GM18951 (cell line): ENCODE data around the gene DOCK9.

Experiments
- POLR2A ChIP-seq: IDR thresholded peaks from 4 replicates; pipeline ENCODE4 v1.6.1; 2011; ENCODE audit warnings: mild to moderate bottlenecking; ENCODE audit not compliant: insufficient read length, insufficient read depth; ENCODE audit errors: extremely low read depth
- in situ Hi-C: fragments of 300-500 bp; cut with MboI; formaldehyde crosslinking; loops from one replicate; pipeline ENCODE4 v1.12.0; 2022; ENCODE audit warnings: low sequenced_read_pairs, mixed read lengths, inconsistent platforms; ENCODE audit not compliant: unreplicated experiment

Gene DOCK9

GRCh38 chr13:98776644-98777043 lies 201.2 kb downstream of the DOCK9 start:
- in situ Hi-C loops: no loop called here
- TF ChIP-seq POLR2A: no peak

GRCh38 chr13:98775844-98776598 lies 201.8 kb downstream of the DOCK9 start:
- no peak for TF ChIP-seq POLR2A
- in situ Hi-C loops: no loop called here

- in situ Hi-C loops: no loop called here
- TF ChIP-seq POLR2A: no peak
These were observed 202.5 kb downstream of the DOCK9 start for GRCh38 chr13:98775386-98775785.

GRCh38 chr13:98774776-98775175 lies 203.1 kb downstream of the DOCK9 start:
- no peak for TF ChIP-seq POLR2A

GRCh38 chr13:98773921-98774320 lies 203.9 kb downstream of the DOCK9 start:
- TF ChIP-seq POLR2A: no peak
- in situ Hi-C loops: no loop called here

More at GRCh38 chr13:98774776-98775175, 203.1 kb downstream of the DOCK9 start:
- in situ Hi-C loops: no loop called here

- no peak for TF ChIP-seq POLR2A
- in situ Hi-C loops: no loop called here
These were observed 204.9 kb downstream of the DOCK9 start for GRCh38 chr13:98772794-98773452.

GRCh38 chr13:98771838-98772611 lies 205.8 kb downstream of the DOCK9 start:
- in situ Hi-C loops: no loop called here
- TF ChIP-seq POLR2A: no peak

GRCh38 chr13:98769736-98770135 lies 208.1 kb downstream of the DOCK9 start:
- TF ChIP-seq POLR2A: no peak
- in situ Hi-C loops: no loop called here

- in situ Hi-C loops: no loop called here
- TF ChIP-seq POLR2A: no peak
These were observed 209.3 kb downstream of the DOCK9 start for GRCh38 chr13:98768522-98768921.

- in situ Hi-C loops: no loop called here
These were observed 211.2 kb downstream of the DOCK9 start for GRCh38 chr13:98766697-98767096.

GRCh38 chr13:98765996-98766519 lies 211.8 kb downstream of the DOCK9 start:
- in situ Hi-C loops: no loop called here
- no peak for TF ChIP-seq POLR2A

More at GRCh38 chr13:98766697-98767096, 211.2 kb downstream of the DOCK9 start:
- no peak for TF ChIP-seq POLR2A

GRCh38 chr13:98761986-98762616 lies 215.8 kb downstream of the DOCK9 start:
- in situ Hi-C loops: no loop called here
- no peak for TF ChIP-seq POLR2A
